DOHH2 (cell line): ENCODE data around the gene PHKA2.

Experiments used
- EZH2phosphoT487 ChIP-seq: fragments of 200-600 bp; sonication (generic); IDR thresholded peaks from 2 replicates; pipeline ENCODE4 v1.6.1; 2017; ENCODE audit warnings: borderline replicate concordance, mild to moderate bottlenecking, antibody characterized with exemption, low read length, moderate library complexity, mixed read lengths
- TF ChIP-seq, protein P1 (sequence below): fragments of 200-600 bp; sonication (generic); IDR thresholded peaks from one replicate; pipeline ENCODE4 v1.5.1; 2014; ENCODE audit warnings: antibody characterized with exemption, mild to moderate bottlenecking, low read depth, low read length; ENCODE audit not compliant: poor library complexity, severe bottlenecking

DNA sequence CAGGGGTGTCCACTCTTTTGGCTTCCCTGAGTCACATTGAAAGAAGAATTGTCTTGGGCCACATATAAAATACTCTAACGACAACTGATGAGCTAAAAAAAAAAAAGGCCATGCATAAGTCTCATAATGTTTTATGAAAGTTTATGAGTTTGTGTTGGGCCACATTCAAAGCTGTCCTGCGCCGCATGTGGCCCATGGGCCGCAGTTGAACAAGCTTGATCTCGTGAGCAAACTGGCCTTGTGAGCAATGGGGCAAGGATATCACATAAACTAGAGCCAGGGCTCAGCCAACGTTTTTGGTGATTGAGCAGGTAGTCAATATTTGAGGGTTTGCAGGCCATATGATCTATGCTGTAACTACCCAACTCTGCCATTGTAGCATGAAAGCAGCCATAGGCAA, 44.6 kb upstream of the PHKA2 start:
- TF ChIP-seq, protein P1, sequence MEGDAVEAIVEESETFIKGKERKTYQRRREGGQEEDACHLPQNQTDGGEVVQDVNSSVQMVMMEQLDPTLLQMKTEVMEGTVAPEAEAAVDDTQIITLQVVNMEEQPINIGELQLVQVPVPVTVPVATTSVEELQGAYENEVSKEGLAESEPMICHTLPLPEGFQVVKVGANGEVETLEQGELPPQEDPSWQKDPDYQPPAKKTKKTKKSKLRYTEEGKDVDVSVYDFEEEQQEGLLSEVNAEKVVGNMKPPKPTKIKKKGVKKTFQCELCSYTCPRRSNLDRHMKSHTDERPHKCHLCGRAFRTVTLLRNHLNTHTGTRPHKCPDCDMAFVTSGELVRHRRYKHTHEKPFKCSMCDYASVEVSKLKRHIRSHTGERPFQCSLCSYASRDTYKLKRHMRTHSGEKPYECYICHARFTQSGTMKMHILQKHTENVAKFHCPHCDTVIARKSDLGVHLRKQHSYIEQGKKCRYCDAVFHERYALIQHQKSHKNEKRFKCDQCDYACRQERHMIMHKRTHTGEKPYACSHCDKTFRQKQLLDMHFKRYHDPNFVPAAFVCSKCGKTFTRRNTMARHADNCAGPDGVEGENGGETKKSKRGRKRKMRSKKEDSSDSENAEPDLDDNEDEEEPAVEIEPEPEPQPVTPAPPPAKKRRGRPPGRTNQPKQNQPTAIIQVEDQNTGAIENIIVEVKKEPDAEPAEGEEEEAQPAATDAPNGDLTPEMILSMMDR = no peak
- no peak for TF ChIP-seq EZH2phosphoT487
